HEK293T (cell line): ENCODE data around the gene EIF5A2.
"Not testable (repeated sequence)": the region's sequence is repeated elsewhere in the genome, so short reads cannot be mapped to it uniquely, and the experiment has no call there.

Experiments
- CTCF ChIA-PET: fragments of 350-600 bp; formaldehyde crosslinking; extraction: SDS; loops from one replicate; lab custom pipeline; 2021; ENCODE audit warnings: antibody characterized with exemption, inconsistent platforms; lab: Yijun Ruan, JAX
- POLR2A ChIA-PET: fragments of 350-600 bp; formaldehyde crosslinking; extraction: SDS; loops from one replicate; lab custom pipeline; 2020; ENCODE audit warnings: antibody characterized with exemption, inconsistent platforms; lab: Yijun Ruan, JAX
- DNase-seq: peaks from one replicate; pipeline ENCODE4 v3.0.0; 2012; ENCODE audit warnings: mixed read lengths; ENCODE audit errors: extremely low spot score
- ARNT ChIP-seq: fragments of 450-650 bp; IDR thresholded peaks from 2 replicates; pipeline ENCODE4 v1.6.1; 2017; ENCODE audit warnings: mild to moderate bottlenecking
- BHLHE40 ChIP-seq: fragments of 450-650 bp; IDR thresholded peaks from 2 replicates; pipeline ENCODE4 v1.6.1; 2016; ENCODE audit warnings: mild to moderate bottlenecking, moderate library complexity, borderline replicate concordance
- CTBP1 ChIP-seq: fragments of 450-650 bp; IDR thresholded peaks from 2 replicates; pipeline ENCODE4 v1.6.1; 2016; ENCODE audit warnings: borderline replicate concordance
- ELF4 ChIP-seq: fragments of 450-650 bp; IDR thresholded peaks from 2 replicates; pipeline ENCODE4 v1.6.1; 2017; ENCODE audit warnings: antibody characterized with exemption
- FOXA1 ChIP-seq: fragments of 450-650 bp; IDR thresholded peaks from 2 replicates; pipeline ENCODE4 v1.6.1; 2016; ENCODE audit warnings: mild to moderate bottlenecking
- FOXK2 ChIP-seq: fragments of 450-650 bp; IDR thresholded peaks from 2 replicates; pipeline ENCODE4 v1.6.1; 2016; ENCODE audit warnings: mild to moderate bottlenecking
- FOXM1 ChIP-seq: fragments of 450-650 bp; IDR thresholded peaks from 2 replicates; pipeline ENCODE4 v1.6.1; 2017; ENCODE audit warnings: mild to moderate bottlenecking, borderline replicate concordance
- HDGF ChIP-seq: fragments of 450-650 bp; IDR thresholded peaks from 2 replicates; pipeline ENCODE4 v1.6.1; 2017; ENCODE audit warnings: antibody characterized with exemption, borderline replicate concordance
- L3MBTL2 ChIP-seq: fragments of 450-650 bp; conservative IDR thresholded peaks from 2 replicates; pipeline ENCODE4 v1.6.1; 2016; ENCODE audit warnings: mild to moderate bottlenecking
- LEF1 ChIP-seq: fragments of 450-650 bp; IDR thresholded peaks from 2 replicates; pipeline ENCODE4 v1.6.1; 2017; ENCODE audit warnings: mild to moderate bottlenecking, borderline replicate concordance
- NFRKB ChIP-seq: fragments of 450-650 bp; IDR thresholded peaks from 2 replicates; pipeline ENCODE4 v1.6.1; 2016; ENCODE audit warnings: mild to moderate bottlenecking, moderate library complexity
- PKNOX1 ChIP-seq: fragments of 450-650 bp; IDR thresholded peaks from 2 replicates; pipeline ENCODE4 v1.6.1; 2016
- SP1 ChIP-seq: fragments of 450-650 bp; IDR thresholded peaks from 2 replicates; pipeline ENCODE4 v1.6.1; 2017
- SUZ12 ChIP-seq: fragments of 450-650 bp; IDR thresholded peaks from 2 replicates; pipeline ENCODE4 v1.6.1; 2016; ENCODE audit warnings: mild to moderate bottlenecking
- TARDBP ChIP-seq: fragments of 450-650 bp; IDR thresholded peaks from 2 replicates; pipeline ENCODE4 v1.6.1; 2016
- ZNF384 ChIP-seq: fragments of 450-650 bp; IDR thresholded peaks from 2 replicates; pipeline ENCODE4 v1.6.1; 2016

EIF5A2 gene

GRCh38 chr3:170947018-170947769, 38.8 kb upstream of the EIF5A2 start:
- no peak for DNase-seq
- CTCF ChIA-PET = no interaction called here
- POLR2A ChIA-PET = no interaction called here
- no peak for TF ChIP-seq CTBP1
- TF ChIP-seq FOXA1 = no peak
- no peak for TF ChIP-seq TARDBP
- no peak for TF ChIP-seq NFRKB
- TF ChIP-seq LEF1 = no peak
- TF ChIP-seq PKNOX1 = no peak
- no peak for TF ChIP-seq SUZ12
- no peak for TF ChIP-seq FOXM1
- TF ChIP-seq HDGF = no peak
- no peak for TF ChIP-seq BHLHE40
- no peak for TF ChIP-seq SP1
- no peak for TF ChIP-seq ZNF384
- TF ChIP-seq ELF4 = no peak

DNA sequence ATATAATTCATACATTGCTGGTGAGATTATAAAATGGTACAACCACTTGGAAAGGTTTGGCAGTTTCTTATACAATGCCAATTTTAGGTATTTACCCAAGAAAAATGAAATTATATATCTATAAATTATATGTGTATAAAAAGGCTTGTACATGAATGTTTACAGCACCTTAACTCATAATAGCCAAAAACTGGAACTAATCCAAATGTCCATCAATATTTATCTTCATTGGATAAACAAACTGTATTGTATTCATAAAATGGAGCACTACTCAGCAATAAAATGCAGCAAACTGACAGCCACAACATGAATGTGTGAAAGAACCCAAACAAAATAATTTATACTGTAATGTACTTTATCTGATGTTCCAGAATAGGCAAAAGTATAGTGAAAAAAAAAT, 33.6 kb upstream of the EIF5A2 start:
- ChIA-PET CTCF (no interaction called here), POLR2A (no interaction called here)
- TF ChIP-seq ARNT (no peak), FOXA1 (no peak), ZNF384 (no peak), FOXK2 (no peak), ELF4 (no peak), L3MBTL2 (no peak), TARDBP (no peak), BHLHE40 (no peak), LEF1 (no peak), FOXM1 (no peak), PKNOX1 (no peak), SUZ12 (no peak), HDGF (no peak), CTBP1 (no peak), SP1 (no peak)
- no peak for DNase-seq

DNA sequence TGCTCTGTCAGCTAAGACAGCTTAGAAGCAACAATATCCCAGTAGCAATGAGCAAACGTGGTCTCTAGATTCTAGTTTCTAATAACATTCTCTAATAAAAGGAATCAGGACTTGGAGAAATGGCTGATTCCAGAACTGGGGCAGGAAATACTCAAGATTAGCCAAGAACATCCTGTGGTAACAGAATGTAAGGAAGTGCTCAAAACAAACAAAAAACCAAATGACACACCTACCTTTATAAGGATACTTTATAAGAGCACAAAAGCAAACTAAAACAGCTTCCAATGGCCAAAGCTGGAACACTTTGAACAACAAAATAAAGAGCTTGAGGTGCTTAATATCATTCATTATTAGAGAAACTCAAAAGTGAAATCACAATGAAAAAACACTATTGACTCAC, 33.1 kb upstream of the EIF5A2 start:
- no peak for TF ChIP-seq BHLHE40
- TF ChIP-seq ARNT = no peak
- no peak for TF ChIP-seq ELF4
- TF ChIP-seq SUZ12 = no peak
- TF ChIP-seq LEF1 = no peak
- TF ChIP-seq L3MBTL2 = no peak
- TF ChIP-seq CTBP1 = no peak
- no peak for TF ChIP-seq HDGF
- no peak for TF ChIP-seq TARDBP
- DNase-seq = no peak
- CTCF ChIA-PET = no interaction called here
- POLR2A ChIA-PET = no interaction called here

DNA sequence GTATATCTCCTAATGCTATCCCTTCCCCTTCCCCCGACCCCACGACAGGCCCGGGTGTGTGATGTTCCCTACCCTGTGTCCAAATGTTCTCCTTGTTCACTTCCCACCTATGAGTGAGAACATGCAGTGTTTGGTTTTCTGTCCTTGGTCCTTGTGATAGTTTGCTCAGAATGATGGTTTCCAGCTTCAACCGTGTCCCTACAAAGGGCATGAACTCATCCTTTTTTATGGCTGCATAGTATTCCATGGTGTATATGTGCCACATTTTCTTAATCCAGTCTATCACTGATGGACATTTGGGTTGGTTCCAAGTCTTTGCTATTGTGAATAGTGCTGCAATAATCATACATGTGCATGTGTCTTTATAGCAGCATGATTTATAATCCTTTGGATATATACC, 24.6 kb upstream of the EIF5A2 start:
- CTCF ChIA-PET, POLR2A ChIA-PET, DNase-seq: not testable (repeated sequence)

GRCh38 chr3:170923553-170923952, 15.1 kb upstream of the EIF5A2 start:
- DNase-seq, CTCF ChIA-PET, POLR2A ChIA-PET: not testable (repeated sequence)

DNA sequence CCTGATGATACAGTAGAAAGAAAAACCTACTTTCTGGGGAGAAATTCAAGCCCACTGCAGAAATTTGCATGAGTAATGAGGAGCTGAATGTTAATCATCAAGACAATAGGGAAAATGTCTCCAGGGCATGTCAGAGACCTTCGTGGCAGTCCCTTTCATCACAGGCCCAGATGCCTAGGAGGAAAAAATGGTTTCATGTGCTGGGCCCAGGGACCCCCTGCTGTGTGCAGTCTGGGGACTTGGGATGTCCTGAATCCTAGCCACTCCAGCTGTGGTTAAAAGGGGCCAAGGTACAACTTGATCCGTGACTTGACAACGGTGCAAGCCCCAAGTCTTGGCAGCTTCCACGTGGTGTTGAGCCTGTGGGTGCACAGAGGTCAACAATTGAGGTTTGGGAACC, 10.3 kb upstream of the EIF5A2 start:
- ChIA-PET CTCF (no interaction called here), POLR2A (no interaction called here)
- no peak for DNase-seq
- TF ChIP-seq FOXM1 = no peak
- TF ChIP-seq CTBP1 = no peak
- no peak for TF ChIP-seq LEF1
- no peak for TF ChIP-seq SUZ12
- no peak for TF ChIP-seq FOXA1
- no peak for TF ChIP-seq TARDBP
- no peak for TF ChIP-seq SP1
- TF ChIP-seq ARNT = no peak
- TF ChIP-seq ZNF384 = no peak
- TF ChIP-seq HDGF = no peak
- no peak for TF ChIP-seq PKNOX1
- TF ChIP-seq ELF4 = no peak
- no peak for TF ChIP-seq L3MBTL2
- TF ChIP-seq NFRKB = no peak
- no peak for TF ChIP-seq BHLHE40
- TF ChIP-seq FOXK2 = no peak
